HL-60 (cell line): Measurements from ENCODE around the gene ARID1B.

ENCODE experiments used
- CTCF ChIP-seq: IDR thresholded peaks from one replicate; pipeline ENCODE4 v1.5.1; 2011; ENCODE audit warnings: low read length, control low read depth, inconsistent platforms; ENCODE audit not compliant: insufficient read depth
- GABPA ChIP-seq: IDR thresholded peaks from 2 replicates; pipeline ENCODE4 v1.6.1; 2012; ENCODE audit warnings: low read depth
- POLR2AphosphoS5 ChIP-seq: IDR thresholded peaks from 2 replicates; pipeline ENCODE4 v1.6.1; 2012; ENCODE audit warnings: low read depth
- REST ChIP-seq: IDR thresholded peaks from 2 replicates; pipeline ENCODE4 v1.6.1; 2012; ENCODE audit warnings: low read depth; ENCODE audit not compliant: insufficient replicate concordance
- SPI1 ChIP-seq: IDR thresholded peaks from 2 replicates; pipeline ENCODE4 v1.6.1; 2012; ENCODE audit warnings: low read depth, mild to moderate bottlenecking, borderline replicate concordance

- TF ChIP-seq CTCF (no peak), POLR2AphosphoS5 (no peak), GABPA (no peak), REST (no peak), SPI1 (no peak)
These were observed 112.3 kb downstream of the ARID1B start for GRCh38 chr6:156889469-156889868.
